HG03378 (cell line): ENCODE measurements around the gene SPOCK1.

Experiments used
- ATAC-seq: cut with Tn5 transposase; IDR thresholded peaks from one replicate; pipeline ENCODE4 v1.9.1; 2021; ENCODE audit warnings: mild to moderate bottlenecking, moderate library complexity; ENCODE audit not compliant: unreplicated experiment

The SPOCK1 gene

GRCh38 chr5:137304226-137304874, 194.8 kb downstream of the SPOCK1 start:
- ATAC-seq, result no peak

GRCh38 chr5:137303509-137303908, 195.6 kb downstream of the SPOCK1 start:
- ATAC-seq, result no peak

- ATAC-seq, result no peak
Measured at GRCh38 chr5:137300411-137301240, 198.5 kb downstream of the SPOCK1 start.

- no peak for ATAC-seq
Measured at GRCh38 chr5:137296213-137296781, 202.8 kb downstream of the SPOCK1 start.

- ATAC-seq, result no peak
Measured at GRCh38 chr5:137294604-137295003, 204.5 kb downstream of the SPOCK1 start.

- no peak for ATAC-seq
Measured at GRCh38 chr5:137292461-137293027, 206.6 kb downstream of the SPOCK1 start.

GRCh38 chr5:137291436-137291835, 207.7 kb downstream of the SPOCK1 start:
- no peak for ATAC-seq

- ATAC-seq, result no peak
Measured at GRCh38 chr5:137291031-137291430, 208.1 kb downstream of the SPOCK1 start.

GRCh38 chr5:137290373-137290772, 208.8 kb downstream of the SPOCK1 start:
- ATAC-seq, result no peak

GRCh38 chr5:137289856-137290255, 209.3 kb downstream of the SPOCK1 start:
- no peak for ATAC-seq

- ATAC-seq, result no peak
Measured at GRCh38 chr5:137287569-137287968, 211.6 kb downstream of the SPOCK1 start.

GRCh38 chr5:137286025-137286610, 213.0 kb downstream of the SPOCK1 start:
- no peak for ATAC-seq

- no peak for ATAC-seq
Measured at GRCh38 chr5:137283801-137284200, 215.3 kb downstream of the SPOCK1 start.

GRCh38 chr5:137282216-137282615, 216.9 kb downstream of the SPOCK1 start:
- ATAC-seq, result no peak

GRCh38 chr5:137281201-137281600, 217.9 kb downstream of the SPOCK1 start:
- ATAC-seq, result no peak

GRCh38 chr5:137280656-137281055, 218.5 kb downstream of the SPOCK1 start:
- ATAC-seq, result no peak

- no peak for ATAC-seq
Measured at GRCh38 chr5:137279521-137280231, 219.4 kb downstream of the SPOCK1 start.

- no peak for ATAC-seq
Measured at GRCh38 chr5:137278476-137278875, 220.7 kb downstream of the SPOCK1 start.

GRCh38 chr5:137275083-137275482, 224.0 kb downstream of the SPOCK1 start:
- ATAC-seq, result no peak

- no peak for ATAC-seq
Measured at GRCh38 chr5:137273511-137273910, 225.6 kb downstream of the SPOCK1 start.

GRCh38 chr5:137272831-137273230, 226.3 kb downstream of the SPOCK1 start:
- ATAC-seq, result no peak
